ENCODE data around the gene JAGN1.

GRCh38 chr3:9934993-9935392 lies 44.6 kb downstream of the JAGN1 start:
- TF ChIP-seq CTCF (IDR thresholded peaks at IDR 0.05), result no peak
- no peak for TF ChIP-seq POLR2A (IDR thresholded peaks at IDR 0.05)
